Upper lobe of right lung (tissue), 1 donor: Measurements from ENCODE around the gene KLHL21. TPM values are rescaled to one million over a fixed set of nuclear protein-coding genes. Genes with fewer than 3 reads are reported as not detected.
"Not testable (repeated sequence)": the region's sequence is repeated elsewhere in the genome, so short reads cannot be mapped to it uniquely, and the experiment has no call there.

Source experiments
- ATAC-seq: fragments of 200-7000 bp; cut with Tn5 transposase; one replicate; pipeline ENCODE4 v1.9.1; 2020; ENCODE audit warnings: mild to moderate bottlenecking, moderate library complexity
- DNase-seq: peaks from one replicate; pipeline ENCODE4 v3.0.0-alpha.2; 2020
- H3K27ac ChIP-seq: fragments of 200-600 bp; one replicate; pipeline ENCODE4 v1.8.0; 2022
- H3K27me3 ChIP-seq: fragments of 200-600 bp; one replicate; pipeline ENCODE4 v1.8.0; 2022; ENCODE audit warnings: mild to moderate bottlenecking
- H3K36me3 ChIP-seq: fragments of 200-600 bp; one replicate; pipeline ENCODE4 v1.8.0; 2022
- H3K4me1 ChIP-seq: fragments of 200-600 bp; one replicate; pipeline ENCODE4 v1.8.0; 2022
- H3K4me3 ChIP-seq: fragments of 200-600 bp; one replicate; pipeline ENCODE4 v1.8.0; 2022; ENCODE audit warnings: mild to moderate bottlenecking
- H3K9me3 ChIP-seq: fragments of 200-600 bp; one replicate; pipeline ENCODE4 v1.8.0; 2022
- CTCF ChIP-seq: fragments of 200-600 bp; IDR thresholded peaks from one replicate; pipeline ENCODE4 v1.8.0; 2022; ENCODE audit warnings: antibody characterized with exemption
- intact Hi-C: fragments of 100-400 bp; cut with DNase I; formaldehyde crosslinking; loops from one replicate; pipeline ENCODE4 v1.11.0; 2022
- long read RNA-seq: library from polyadenylated mRNA; unstranded; transcript quantifications from one replicate; pipeline ENCODE4 v2.0.0, GENCODE V29; 2021
- total RNA-seq: library from RNA; stranded (reverse); fragmentation: NEBNext Ultra II Directional; extraction: Animal tissue kit (Norgen Biotek cat#: 25700); gene quantifications from one replicate; pipeline ENCODE4 v1.2.1, GENCODE V29; 2021
- donor health status: DM: no; HTN: yes; CAD: no; lungs with severe emphysema.

KLHL21 gene
- total RNA-seq: 21.8 TPM
- long read RNA-seq, full-length matches to known transcripts: 47 of 66 reads
- long read RNA-seq, partial matches to known transcripts: 3 of 66 reads
- long read RNA-seq, other reads (novel, unspliced or antisense): 16 of 66 reads

- peak; percentile 89 for ATAC-seq
- H3K4me1 ChIP-seq: peaks cover 37% of the 10 kb centered on the region
- peak; percentile 95 for DNase-seq
- H3K9me3 ChIP-seq: no peaks in the 10 kb centered on the region
- no peaks in the 10 kb centered on the region for H3K27me3 ChIP-seq
- H3K4me3 ChIP-seq: peak within 1 kb of the TSS; percentile 81
- intact Hi-C loops: no loop called here
- H3K27ac ChIP-seq: peak within 1 kb of the TSS; percentile 99
- peaks cover 11% of the 10 kb centered on the region for H3K36me3 ChIP-seq
- TF ChIP-seq CTCF: no peak
These were observed at the start of gene KLHL21 for GRCh38 chr1:6602669-6603237. Gene KLHL21 (minus strand): TSS chr1:6602869. CDS start chr1:6602817, 52 bp downstream.

- DNase-seq (no peak), ATAC-seq (no peak)
- Histone ChIP-seq H3K27me3 (no peaks in the 10 kb centered on the region), H3K4me1 (no peaks in the 10 kb centered on the region), H3K36me3 (peaks cover 33% of the 10 kb centered on the region), H3K4me3 (no peak overlapping the region), H3K27ac (no peak overlapping the region), H3K9me3 (no peaks in the 10 kb centered on the region)
- intact Hi-C loops: no loop called here
- TF ChIP-seq CTCF: no peak
These were observed 49.2 kb upstream of the KLHL21 start for GRCh38 chr1:6651909-6652308.

- no peaks in the 10 kb centered on the region for H3K27me3 ChIP-seq
- no peaks in the 10 kb centered on the region for H3K4me1 ChIP-seq
- ATAC-seq (no peak), DNase-seq (no peak)
- H3K4me3 ChIP-seq: no peak overlapping the region
- peaks cover 36% of the 10 kb centered on the region for H3K36me3 ChIP-seq
- intact Hi-C loops: loop anchor here (10.0 kb wide), 1 partner anchor 164 kb away; no protein-coding TSS in a partner anchor
- H3K27ac ChIP-seq: no peak overlapping the region
- TF ChIP-seq CTCF: no peak
- no peaks in the 10 kb centered on the region for H3K9me3 ChIP-seq
These were observed 45.9 kb upstream of the KLHL21 start for GRCh38 chr1:6648556-6648955.

GRCh38 chr1:6646499-6647148 lies 44.0 kb upstream of the KLHL21 start:
- Histone ChIP-seq H3K36me3 (peaks cover 35% of the 10 kb centered on the region), H3K4me1 (no peaks in the 10 kb centered on the region), H3K9me3 (no peaks in the 10 kb centered on the region), H3K27ac (no peak overlapping the region), H3K4me3 (no peak overlapping the region), H3K27me3 (no peaks in the 10 kb centered on the region)
- intact Hi-C loops: loop anchor here (10.0 kb wide), 1 partner anchor 162 kb away; no protein-coding TSS in a partner anchor
- DNase-seq (no peak), ATAC-seq (peak; percentile 75)
- TF ChIP-seq CTCF: peak; percentile 54

- intact Hi-C loops: loop anchor here (10.0 kb wide), 1 partner anchor 160 kb away; no protein-coding TSS in a partner anchor
- Histone ChIP-seq H3K36me3 (peaks cover 47% of the 10 kb centered on the region), H3K4me1 (no peaks in the 10 kb centered on the region), H3K27me3 (no peaks in the 10 kb centered on the region), H3K9me3 (no peaks in the 10 kb centered on the region), H3K4me3 (no peak overlapping the region), H3K27ac (no peak overlapping the region)
- no peak for ATAC-seq
- TF ChIP-seq CTCF: no peak
- DNase-seq: no peak
These were observed 42.3 kb upstream of the KLHL21 start for GRCh38 chr1:6645018-6645417.

GRCh38 chr1:6640867-6641266 lies 38.2 kb upstream of the KLHL21 start:
- peaks cover 86% of the 10 kb centered on the region for H3K36me3 ChIP-seq
- not testable (repeated sequence) for H3K4me3 ChIP-seq, H3K9me3 ChIP-seq, H3K27ac ChIP-seq, DNase-seq, H3K27me3 ChIP-seq, H3K4me1 ChIP-seq, ATAC-seq
- intact Hi-C loops: loop anchor here (10.0 kb wide), 1 partner anchor 156 kb away; no protein-coding TSS in a partner anchor
